A549 (cell line): ENCODE results near the gene RELN. TPM values are rescaled to one million over a fixed set of nuclear protein-coding genes. Genes with fewer than 3 reads are reported as not detected.

Experiments
- ATAC-seq, 2 experiments: fragments of 200-7000 bp in 1 of 2; fragments of >200 bp in 1 of 2; cut with Nextera tagmentation in 1 of 2; cut with Tn5 transposase in 1 of 2; 3 replicates each; pipeline versions ENCODE4 v1.8.0 to v1.9.1; 2018 to 2020; ENCODE audit warnings: mild to moderate bottlenecking in 1 of 2, moderate library complexity in 1 of 2
- CTCF ChIA-PET: fragments of 300-600 bp; sonication (Branson Sonifier 250); formaldehyde crosslinking; extraction: SDS; loops from one replicate; lab custom pipeline; 2021; ENCODE audit warnings: antibody characterized with exemption, inconsistent platforms; lab: Yijun Ruan, JAX
- POLR2A ChIA-PET: fragments of 350-600 bp; formaldehyde crosslinking; extraction: SDS; loops from one replicate; lab custom pipeline; 2021; ENCODE audit warnings: antibody characterized with exemption, inconsistent platforms; lab: Yijun Ruan, JAX
- DNase-seq, 2 experiments: peaks; one replicate each; pipeline versions ENCODE4 v3.0.0 to v3.0.0-alpha.2; 2011 to 2016; ENCODE audit warnings: low read depth in 1 of 2, low spot score in 1 of 2
- FAIRE-seq: peaks from 2 replicates; lab custom pipeline; 2011; peaks lifted over from hg19 to GRCh38; lab: Jason Lieb, UNC
- H3K27ac ChIP-seq, 2 experiments: fragments of >200 bp; sonication (Bioruptor Twin); formaldehyde crosslinking; 3 replicates each; pipeline ENCODE4 v1.5.1; 2016 to 2017
- H3K4me1 ChIP-seq: fragments of >200 bp; sonication (Bioruptor Twin); formaldehyde crosslinking; 3 replicates; pipeline ENCODE4 v1.6.1; 2016
- H3K4me2 ChIP-seq: fragments of >200 bp; sonication (Bioruptor Twin); formaldehyde crosslinking; 3 replicates; pipeline ENCODE4 v1.6.1; 2016
- H3K4me3 ChIP-seq: fragments of >200 bp; sonication (Bioruptor Twin); formaldehyde crosslinking; 3 replicates; pipeline ENCODE4 v1.5.1; 2016
- H3K9me3 ChIP-seq: fragments of >200 bp; sonication (Bioruptor Twin); formaldehyde crosslinking; 3 replicates; pipeline ENCODE4 v1.6.1; 2016
- ATOH8 ChIP-seq: fragments of 250-450 bp; sonication (Bioruptor Pico); IDR thresholded peaks from 2 replicates; pipeline ENCODE4 v1.5.0; 2020; ENCODE audit warnings: low read depth, mild to moderate bottlenecking, moderate library complexity
- CBX2 ChIP-seq: fragments of 200-600 bp; sonication (generic); IDR thresholded peaks from 2 replicates; pipeline ENCODE4 v1.6.1; 2016; ENCODE audit warnings: low read depth, mild to moderate bottlenecking, borderline replicate concordance
- CHD2 ChIP-seq: fragments of 150-350 bp; IDR thresholded peaks from 2 replicates; pipeline ENCODE4 v1.6.1; 2014; ENCODE audit warnings: low read length; ENCODE audit not compliant: partially characterized antibody
- CHD4 ChIP-seq: fragments of 200-600 bp; sonication (generic); IDR thresholded peaks from 2 replicates; pipeline ENCODE4 v1.6.1; 2016; ENCODE audit warnings: antibody characterized with exemption, mild to moderate bottlenecking, borderline replicate concordance
- EHMT2 ChIP-seq: fragments of 200-600 bp; sonication (generic); IDR thresholded peaks from 2 replicates; pipeline ENCODE4 v1.6.1; 2016; ENCODE audit warnings: antibody characterized with exemption, low read depth, mild to moderate bottlenecking, moderate library complexity
- EP300 ChIP-seq, 2 experiments: fragments of >200 bp; sonication (Bioruptor Twin); formaldehyde crosslinking; IDR thresholded peaks; 2 replicates in 1 of 2; 3 replicates in 1 of 2; pipeline ENCODE4 v1.6.1; 2016 to 2017
- ESRRA ChIP-seq: fragments of 150-350 bp; IDR thresholded peaks from 2 replicates; pipeline ENCODE4 v1.6.1; 2014; ENCODE audit warnings: mild to moderate bottlenecking, low read length, borderline replicate concordance
- FOSB ChIP-seq: fragments of 250-450 bp; sonication (Bioruptor Pico); IDR thresholded peaks from 2 replicates; pipeline ENCODE4 v1.5.0; 2020; ENCODE audit warnings: mild to moderate bottlenecking, moderate library complexity
- GATA3 ChIP-seq: IDR thresholded peaks from 2 replicates; pipeline ENCODE4 v1.6.1; 2012; ENCODE audit warnings: borderline replicate concordance
- HES2 ChIP-seq: fragments of >200 bp; sonication (Bioruptor Twin); formaldehyde crosslinking; IDR thresholded peaks from 2 replicates; pipeline ENCODE4 v1.6.1; 2016
- HEYL ChIP-seq: fragments of 250-450 bp; sonication (Bioruptor Pico); IDR thresholded peaks from 2 replicates; pipeline ENCODE4 v1.8.0; 2021; ENCODE audit warnings: mild to moderate bottlenecking, moderate library complexity
- JUN ChIP-seq, 2 experiments: fragments of >200 bp; sonication (Bioruptor Twin); formaldehyde crosslinking; IDR thresholded peaks; 2 replicates in 1 of 2; 3 replicates in 1 of 2; pipeline ENCODE4 v1.6.1; 2016 to 2017
- KDM5A ChIP-seq: fragments of 200-600 bp; sonication (generic); IDR thresholded peaks from 2 replicates; pipeline ENCODE4 v1.6.1; 2016; ENCODE audit warnings: antibody characterized with exemption, mild to moderate bottlenecking
- MYC ChIP-seq: IDR thresholded peaks from 2 replicates; pipeline ENCODE4 v1.6.1; 2012; ENCODE audit warnings: mild to moderate bottlenecking, inconsistent platforms, low read length, improper control_type of control experiment, borderline replicate concordance
- NFE2L2 ChIP-seq: fragments of 150-350 bp; conservative IDR thresholded peaks from 2 replicates; pipeline ENCODE4 v1.6.1; 2014; ENCODE audit warnings: low read length
- NPAS2 ChIP-seq: fragments of 250-450 bp; sonication (Bioruptor Pico); IDR thresholded peaks from 2 replicates; pipeline ENCODE4 v1.8.0; 2022; ENCODE audit warnings: mild to moderate bottlenecking, moderate library complexity, borderline replicate concordance
- PBX3 ChIP-seq: IDR thresholded peaks from 2 replicates; pipeline ENCODE4 v1.6.1; 2012
- RAD21 ChIP-seq, 2 experiments: fragments of >200 bp in 1 of 2; sonication (Bioruptor Twin) in 1 of 2; formaldehyde crosslinking in 1 of 2; IDR thresholded peaks in 1 of 2; conservative IDR thresholded peaks in 1 of 2; 2 replicates in 1 of 2; 3 replicates in 1 of 2; pipeline ENCODE4 v1.6.1; 2012 to 2018; ENCODE audit warnings: inconsistent platforms in 1 of 2
- RARB ChIP-seq: fragments of 250-450 bp; sonication (Bioruptor Pico); IDR thresholded peaks from 2 replicates; pipeline ENCODE4 v1.8.0; 2021; ENCODE audit warnings: mild to moderate bottlenecking, moderate library complexity
- RCOR1 ChIP-seq: fragments of 150-350 bp; IDR thresholded peaks from 2 replicates; pipeline ENCODE4 v1.6.1; 2014; ENCODE audit warnings: antibody characterized with exemption, low read length, low read depth
- RNF2 ChIP-seq: fragments of 200-600 bp; sonication (generic); IDR thresholded peaks from 2 replicates; pipeline ENCODE4 v1.6.1; 2016; ENCODE audit warnings: low read depth, mild to moderate bottlenecking, antibody characterized with exemption, moderate library complexity, borderline replicate concordance
- TP53 ChIP-seq: fragments of 250-450 bp; sonication (Bioruptor Pico); IDR thresholded peaks from 2 replicates; pipeline ENCODE4 v1.5.0; 2021; ENCODE audit warnings: mild to moderate bottlenecking, moderate library complexity
- ZFP36 ChIP-seq: fragments of 450-650 bp; IDR thresholded peaks from 2 replicates; pipeline ENCODE4 v1.6.1; 2014; ENCODE audit warnings: borderline replicate concordance; ENCODE audit not compliant: partially characterized antibody
- ZNF302 ChIP-seq: fragments of 250-450 bp; sonication (Bioruptor Pico); IDR thresholded peaks from 2 replicates; pipeline ENCODE4 v1.9.0; 2021; ENCODE audit warnings: inconsistent platforms, mild to moderate bottlenecking, moderate library complexity
- WGBS: methylation state at CpG from one replicate; pipeline ENCODE4 v1.1.6; 2017; ENCODE audit errors: missing lambda C conversion rate; 5-methylcytosine and 5-hydroxymethylcytosine counted together
- polyA plus RNA-seq, 4 experiments: library from polyadenylated mRNA; depleted of rRNA in 3 of 4; stranded (reverse); fragments of >200 nt; fragmentation: RNase III in 1 of 4; extraction: RNeasy Plus Mini Kit Qiagen cat#74134 plus additional on column Dnase treatment in 1 of 4; gene quantifications; 2 replicates in 3 of 4; 3 replicates in 1 of 4; pipeline ENCODE4 v1.2.3, GENCODE V29; 2011 to 2017

RELN gene
- polyA plus RNA-seq, 2 of the 4 experiments (the other 2 are of a cell fraction): not detected

GRCh38 chr7:103843689-103844480 lies 145.6 kb downstream of the RELN start (continued):
- TF ChIP-seq ATOH8 (CRISPR knock-in tag) (no peak), TP53 (no peak), NPAS2 (CRISPR knock-in tag) (no peak), CHD2 (no peak), PBX3 (no peak), GATA3 (no peak)

- no peak for TF ChIP-seq PBX3
- TF ChIP-seq HES2: no peak
- TF ChIP-seq CBX2: no peak
- no peak for TF ChIP-seq RNF2
- no peak for TF ChIP-seq ESRRA
- TF ChIP-seq CHD4: no peak
- CTCF ChIA-PET: no interaction called here
Measured at GRCh38 chr7:103833401-103833800, 156.1 kb downstream of the RELN start.

GRCh38 chr7:103832438-103832837 lies 157.0 kb downstream of the RELN start:
- FAIRE-seq (peak; percentile 18), ATAC-seq (no peak), DNase-seq (no peak)
- H3K4me1 ChIP-seq: no peaks in the 10 kb centered on the region
- WGBS: 6% methylated on average over 2 of the region's 2 CpGs
- H3K27ac ChIP-seq: no peak overlapping the region
- ChIA-PET POLR2A (no interaction called here), CTCF (no interaction called here)
- no peaks in the 10 kb centered on the region for H3K9me3 ChIP-seq
- no peak overlapping the region for H3K4me3 ChIP-seq
- H3K4me2 ChIP-seq: no peak overlapping the region
- TF ChIP-seq JUN (IDR thresholded peaks at IDR 0.05): no peak
- no peak for TF ChIP-seq FOSB (CRISPR knock-in tag)
- no peak for TF ChIP-seq RARB (CRISPR knock-in tag)
- TF ChIP-seq ZFP36: no peak
- no peak for TF ChIP-seq ZNF302 (CRISPR knock-in tag)
- TF ChIP-seq EHMT2: no peak
- TF ChIP-seq RCOR1: no peak
- TF ChIP-seq EP300 (IDR thresholded peaks at IDR 0.05): no peak
- TF ChIP-seq RAD21 (conservative IDR thresholded peaks at IDR 0.05 in 1 of 2, IDR thresholded peaks at IDR 0.05 in 1 of 2): no peak
- TF ChIP-seq NFE2L2: no peak
- TF ChIP-seq MYC: no peak
- no peak for TF ChIP-seq HEYL (CRISPR knock-in tag)
- no peak for TF ChIP-seq KDM5A

More at GRCh38 chr7:103833401-103833800, 156.1 kb downstream of the RELN start:
- 9% methylated on average over 3 of the region's 3 CpGs for WGBS
- ATAC-seq: no peak
- FAIRE-seq: no peak
- Histone ChIP-seq H3K9me3 (no peaks in the 10 kb centered on the region), H3K4me2 (no peak overlapping the region), H3K4me1 (no peaks in the 10 kb centered on the region), H3K27ac (no peak overlapping the region), H3K4me3 (no peak overlapping the region)
- no peak for DNase-seq
- POLR2A ChIA-PET: no interaction called here
